GM19328 (cell line): Measurements from ENCODE around the gene CAVIN1.
"Not testable (repeated sequence)": the region's sequence is repeated elsewhere in the genome, so short reads cannot be mapped to it uniquely, and the experiment has no call there.

Experiments
- ATAC-seq: cut with Tn5 transposase; IDR thresholded peaks from one replicate; pipeline ENCODE4 v1.9.1; 2021; ENCODE audit warnings: mild to moderate bottlenecking, moderate library complexity; ENCODE audit not compliant: unreplicated experiment

CAVIN1 gene, protein sequence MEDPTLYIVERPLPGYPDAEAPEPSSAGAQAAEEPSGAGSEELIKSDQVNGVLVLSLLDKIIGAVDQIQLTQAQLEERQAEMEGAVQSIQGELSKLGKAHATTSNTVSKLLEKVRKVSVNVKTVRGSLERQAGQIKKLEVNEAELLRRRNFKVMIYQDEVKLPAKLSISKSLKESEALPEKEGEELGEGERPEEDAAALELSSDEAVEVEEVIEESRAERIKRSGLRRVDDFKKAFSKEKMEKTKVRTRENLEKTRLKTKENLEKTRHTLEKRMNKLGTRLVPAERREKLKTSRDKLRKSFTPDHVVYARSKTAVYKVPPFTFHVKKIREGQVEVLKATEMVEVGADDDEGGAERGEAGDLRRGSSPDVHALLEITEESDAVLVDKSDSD

GRCh38 chr17:42422958-42423712 lies at the start of gene CAVIN1:
TSS of gene CAVIN1 (minus strand) at chr17:42423256. CDS start at chr17:42423097, 159 bp downstream.
- ATAC-seq = no peak

GRCh38 chr17:42467889-42468288 lies 44.8 kb upstream of the CAVIN1 start:
- no peak for ATAC-seq

- ATAC-seq = no peak
Observed at GRCh38 chr17:42463976-42464400, 40.9 kb upstream of the CAVIN1 start.

- no peak for ATAC-seq
Observed at GRCh38 chr17:42460371-42460770, 37.3 kb upstream of the CAVIN1 start.

DNA sequence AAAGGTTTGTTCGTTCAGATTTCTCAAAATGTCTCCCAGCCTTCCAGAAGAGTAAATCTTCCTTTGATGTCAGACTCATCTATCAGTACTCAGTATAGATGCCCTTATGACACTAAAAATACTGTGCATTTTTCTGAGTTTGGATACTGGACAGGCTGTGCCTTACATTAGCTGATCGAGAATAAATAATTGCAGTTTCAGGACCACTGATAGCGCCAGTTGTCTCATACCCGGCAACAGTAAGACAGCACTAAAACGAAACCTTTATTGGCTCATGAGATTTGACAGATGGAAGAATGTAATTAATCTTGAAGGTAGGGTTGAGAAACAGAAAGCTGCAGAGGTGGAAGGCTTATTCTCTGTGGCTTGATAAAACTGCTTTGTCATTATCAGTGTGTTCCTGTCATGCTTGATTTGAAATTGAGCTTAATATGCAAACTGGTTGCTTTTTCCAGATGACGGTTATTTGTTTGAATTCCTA lies 36.8 kb upstream of the CAVIN1 start:
- ATAC-seq = no peak

DNA sequence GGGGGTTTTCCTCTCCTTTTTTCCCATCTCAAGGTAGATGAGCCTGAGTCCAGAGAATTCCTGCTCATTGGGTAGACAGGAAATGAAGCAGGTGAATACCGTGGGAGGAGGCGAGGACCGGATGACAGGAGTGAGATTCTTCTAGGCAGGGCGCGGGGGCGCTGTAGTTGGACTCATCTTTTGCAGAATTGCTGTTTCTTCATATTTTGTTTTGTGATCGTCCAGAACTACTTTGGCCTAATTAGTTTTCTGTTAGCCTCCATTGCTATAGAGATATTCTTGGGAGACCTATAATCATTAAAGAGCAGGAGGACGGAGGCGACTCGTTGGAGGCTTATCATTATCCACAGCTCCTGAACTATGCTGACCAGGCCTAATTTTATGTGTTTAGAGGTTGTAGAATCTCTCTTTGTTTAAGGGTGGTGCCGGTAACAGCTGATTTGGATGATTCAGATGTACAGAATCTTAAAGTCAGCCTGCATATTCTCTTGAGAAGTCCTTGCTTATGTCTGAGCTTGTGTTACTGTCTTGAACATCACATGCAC lies 36.3 kb upstream of the CAVIN1 start:
- no peak for ATAC-seq

DNA sequence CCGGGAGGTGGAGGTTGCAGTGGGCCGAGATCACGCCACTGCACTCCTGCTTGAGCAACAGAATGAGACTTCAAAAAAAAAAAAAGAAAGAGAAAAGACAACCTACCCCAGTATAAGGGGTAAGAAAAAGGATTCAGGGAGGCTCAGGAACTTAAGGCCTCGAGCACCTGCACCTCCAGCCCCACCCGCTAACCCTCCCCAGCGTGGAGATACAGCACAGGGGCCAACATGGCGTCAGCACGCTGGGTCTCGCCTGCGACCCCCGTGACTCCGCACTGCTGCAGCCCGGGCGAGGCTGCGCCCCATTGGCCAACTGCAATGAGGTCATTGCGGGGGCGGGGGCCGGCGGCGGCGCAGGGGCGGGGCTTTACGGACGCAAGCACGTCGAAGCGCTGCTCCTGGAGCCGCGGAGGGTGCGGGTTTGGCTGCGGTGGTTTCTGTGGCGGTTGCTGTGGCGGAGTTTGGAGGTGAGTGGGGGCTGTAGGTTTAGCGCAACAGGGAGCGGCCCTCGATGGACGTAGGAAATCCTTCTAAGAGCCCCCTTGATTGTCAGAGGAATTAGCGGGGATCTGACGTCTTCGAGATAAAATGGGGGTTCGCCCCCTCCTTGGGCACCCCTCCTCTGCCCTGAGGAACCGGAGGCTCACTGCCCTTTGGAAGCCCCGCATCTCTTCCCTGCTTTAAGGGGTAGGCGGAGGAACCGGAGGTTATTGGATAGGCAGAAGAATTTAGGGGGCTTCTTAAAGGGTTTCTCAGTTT lies 35.6 kb upstream of the CAVIN1 start, which contains the start of gene ATP6V0A1:
Gene ATP6V0A1, plus strand, starts transcription at position 382 of the 759 bp plus-strand sequence. CDS start 2,017 bp downstream, outside the sequence.
- ATAC-seq = peak; percentile 67

- no peak for ATAC-seq
Observed at GRCh38 chr17:42457107-42457792, 34.2 kb upstream of the CAVIN1 start.

DNA sequence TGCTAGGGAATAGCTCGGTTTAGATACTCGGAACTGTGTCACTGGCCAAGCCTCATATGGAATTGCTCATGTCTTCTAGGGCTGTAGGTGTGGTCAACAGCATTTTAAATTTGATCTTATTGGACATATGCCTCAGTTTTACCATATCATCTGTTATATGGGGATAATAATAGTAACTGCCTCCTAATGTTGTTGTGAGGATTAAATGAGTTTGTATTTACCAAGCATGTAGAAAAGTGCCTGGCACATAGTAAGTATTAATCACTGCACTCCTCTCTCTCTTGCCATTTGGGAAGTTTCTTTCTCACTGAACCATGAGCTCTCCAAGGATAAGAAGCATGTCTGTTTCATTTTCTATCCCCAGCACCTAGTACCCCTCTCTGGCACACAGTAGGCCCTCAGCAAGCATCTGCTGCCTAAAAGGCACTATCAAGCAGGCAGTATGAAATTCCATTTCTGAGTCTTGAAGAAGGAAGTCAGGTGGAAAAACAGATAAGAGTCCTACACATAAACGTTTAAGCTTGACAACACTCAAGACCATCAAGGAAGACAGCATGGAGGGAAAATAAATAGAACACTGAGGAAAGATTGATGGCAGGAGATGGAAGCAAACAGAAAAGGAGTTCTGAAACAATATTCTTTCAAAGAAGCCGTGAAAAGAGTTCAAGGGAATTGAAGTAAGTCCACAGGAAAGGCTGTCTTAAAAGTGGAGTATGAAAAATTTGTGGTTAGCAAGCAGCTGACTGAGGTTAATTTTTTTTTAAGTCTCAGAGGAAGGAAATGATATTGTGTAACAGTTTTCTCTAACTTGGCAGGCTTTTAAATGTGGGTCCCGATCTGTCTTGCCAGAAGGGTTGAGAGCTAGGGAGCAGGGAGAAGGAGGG lies 33.4 kb upstream of the CAVIN1 start:
- no peak for ATAC-seq

DNA sequence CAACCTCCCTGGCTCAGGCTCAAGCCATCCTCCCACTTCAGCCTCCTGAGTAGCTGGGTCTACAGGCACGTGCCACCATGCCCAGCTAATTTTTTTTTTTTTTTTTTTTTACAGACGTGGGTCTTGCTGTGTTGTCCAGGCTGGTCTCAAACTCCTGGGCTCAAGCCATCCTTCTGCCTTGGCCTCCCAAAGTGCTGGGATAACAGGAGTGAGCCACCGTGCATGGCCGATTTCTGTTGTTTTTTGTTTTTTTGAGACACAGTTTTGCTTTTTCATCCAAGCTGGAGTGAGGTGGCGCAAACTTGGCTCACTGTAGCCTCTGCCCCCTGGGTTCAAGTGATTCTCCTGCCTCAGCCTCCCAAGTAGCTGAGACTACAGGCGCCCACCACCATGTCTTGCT lies 31.9 kb upstream of the CAVIN1 start:
- ATAC-seq = not testable (repeated sequence)

DNA sequence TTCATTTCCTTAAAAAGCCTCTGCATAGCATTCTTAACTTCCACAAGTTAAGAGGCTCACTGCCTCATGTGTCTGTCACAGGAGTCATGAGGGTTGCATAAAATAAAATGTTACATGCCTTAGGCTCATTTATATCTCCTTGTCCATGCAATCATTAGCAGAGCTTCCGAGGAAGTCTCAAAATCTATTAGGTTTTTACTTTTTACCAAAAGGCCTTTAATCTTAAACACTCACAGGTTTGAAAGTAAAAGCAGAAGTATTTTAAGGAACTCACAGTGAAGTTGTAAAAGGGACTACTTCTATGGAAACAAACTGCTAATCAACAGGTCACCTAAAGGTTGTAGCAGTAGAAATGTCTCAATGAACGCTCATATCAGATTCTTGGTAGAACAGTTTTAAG lies 30.4 kb upstream of the CAVIN1 start:
- no peak for ATAC-seq

DNA sequence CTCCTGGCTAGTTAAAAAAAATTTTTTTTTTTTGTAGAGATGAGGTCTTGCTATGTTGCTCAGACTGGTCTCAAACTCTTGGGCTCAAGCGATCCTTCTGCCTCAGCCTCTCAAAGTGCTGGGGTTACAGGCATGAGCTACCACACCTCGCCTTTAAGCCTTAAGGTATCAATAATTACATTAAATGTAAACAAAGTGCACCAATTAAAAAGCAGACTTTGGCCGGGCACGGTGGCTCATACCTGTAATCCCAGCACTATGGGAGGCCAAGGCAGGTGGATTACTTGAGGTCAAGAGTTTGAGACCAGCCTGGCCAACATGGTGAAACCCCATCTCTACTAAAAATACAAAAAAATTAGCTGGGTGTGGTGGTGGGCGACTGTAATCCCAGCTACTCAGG lies 28.2 kb upstream of the CAVIN1 start:
- not testable (repeated sequence) for ATAC-seq

DNA sequence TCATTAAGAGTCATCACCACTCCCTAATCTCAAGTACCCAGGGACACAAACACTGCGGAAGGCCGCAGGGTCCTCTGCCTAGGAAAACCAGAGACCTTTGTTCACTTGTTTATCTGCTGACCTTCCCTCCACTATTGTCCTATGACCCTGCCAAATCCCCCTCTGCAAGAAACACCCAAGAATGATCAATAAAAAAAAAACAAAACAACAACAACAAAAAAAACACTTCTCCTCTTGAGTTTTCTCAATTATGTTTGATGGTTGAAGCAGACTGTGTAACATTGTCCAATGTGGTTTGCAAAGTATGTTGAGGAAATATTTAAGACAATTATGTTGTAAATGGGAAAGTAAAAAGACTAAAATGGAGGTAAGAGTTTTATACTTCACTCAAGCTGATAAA lies 26.8 kb upstream of the CAVIN1 start:
- not testable (repeated sequence) for ATAC-seq

DNA sequence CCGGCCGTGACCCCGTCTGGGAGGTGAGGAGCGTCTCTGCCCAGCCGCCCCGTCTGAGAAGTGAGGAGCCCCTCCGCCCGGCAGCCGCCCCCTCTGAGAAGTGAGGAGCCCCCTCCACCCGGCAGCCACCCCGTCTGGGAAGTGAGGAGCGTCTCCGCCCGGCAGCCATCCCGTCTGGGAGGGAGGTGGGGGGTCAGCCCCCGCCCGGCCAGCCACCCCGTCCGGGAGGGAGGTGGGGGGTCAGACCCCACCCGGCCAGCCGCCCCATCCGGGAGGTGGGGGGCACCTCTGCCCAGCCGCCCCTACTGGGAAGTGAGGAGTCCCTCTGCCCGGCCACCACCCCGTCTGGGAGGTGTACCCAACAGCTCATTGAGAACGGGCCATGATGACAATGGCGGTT lies 26.1 kb upstream of the CAVIN1 start:
- ATAC-seq = not testable (repeated sequence)

GRCh38 chr17:42442196-42442565 lies 19.1 kb upstream of the CAVIN1 start:
- no peak for ATAC-seq

DNA sequence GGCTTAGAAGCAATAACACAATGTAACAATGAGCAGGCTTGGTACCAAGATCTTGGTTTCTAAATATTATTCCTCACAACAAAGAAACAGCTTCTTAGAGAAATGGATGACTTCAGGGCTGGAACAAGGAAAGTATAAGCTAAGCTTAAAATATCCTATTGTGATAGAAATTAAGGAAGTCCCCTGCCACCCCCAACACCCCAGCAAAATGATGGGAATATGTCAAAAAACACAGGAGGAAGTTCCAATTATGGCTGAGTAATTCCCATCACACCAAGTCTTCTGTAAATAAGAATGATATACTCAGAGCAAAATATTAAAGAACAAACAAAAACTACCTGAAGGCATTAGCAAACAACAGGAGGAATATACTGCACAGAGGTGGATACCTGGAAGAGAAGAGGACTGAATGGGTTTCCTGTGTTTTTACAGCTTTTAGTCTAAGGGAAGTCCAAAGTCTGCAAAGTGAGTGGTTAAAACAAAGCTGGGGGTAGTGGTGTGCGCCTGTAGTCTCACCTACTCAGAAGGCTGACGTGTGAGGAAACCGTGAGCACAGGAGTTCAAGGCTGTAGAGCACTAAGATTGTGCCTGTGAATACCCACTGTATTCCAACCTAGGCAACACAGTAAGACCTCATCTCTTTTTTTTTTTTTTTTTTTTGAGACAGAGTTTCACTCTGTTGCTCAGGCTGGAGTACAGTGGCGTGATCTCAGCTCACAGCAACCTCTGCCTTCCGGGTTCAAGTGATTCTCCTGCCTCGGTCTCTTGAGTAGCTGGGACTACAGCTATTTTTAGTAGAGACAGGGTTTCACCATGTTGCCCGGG lies 18.5 kb upstream of the CAVIN1 start:
- no peak for ATAC-seq

DNA sequence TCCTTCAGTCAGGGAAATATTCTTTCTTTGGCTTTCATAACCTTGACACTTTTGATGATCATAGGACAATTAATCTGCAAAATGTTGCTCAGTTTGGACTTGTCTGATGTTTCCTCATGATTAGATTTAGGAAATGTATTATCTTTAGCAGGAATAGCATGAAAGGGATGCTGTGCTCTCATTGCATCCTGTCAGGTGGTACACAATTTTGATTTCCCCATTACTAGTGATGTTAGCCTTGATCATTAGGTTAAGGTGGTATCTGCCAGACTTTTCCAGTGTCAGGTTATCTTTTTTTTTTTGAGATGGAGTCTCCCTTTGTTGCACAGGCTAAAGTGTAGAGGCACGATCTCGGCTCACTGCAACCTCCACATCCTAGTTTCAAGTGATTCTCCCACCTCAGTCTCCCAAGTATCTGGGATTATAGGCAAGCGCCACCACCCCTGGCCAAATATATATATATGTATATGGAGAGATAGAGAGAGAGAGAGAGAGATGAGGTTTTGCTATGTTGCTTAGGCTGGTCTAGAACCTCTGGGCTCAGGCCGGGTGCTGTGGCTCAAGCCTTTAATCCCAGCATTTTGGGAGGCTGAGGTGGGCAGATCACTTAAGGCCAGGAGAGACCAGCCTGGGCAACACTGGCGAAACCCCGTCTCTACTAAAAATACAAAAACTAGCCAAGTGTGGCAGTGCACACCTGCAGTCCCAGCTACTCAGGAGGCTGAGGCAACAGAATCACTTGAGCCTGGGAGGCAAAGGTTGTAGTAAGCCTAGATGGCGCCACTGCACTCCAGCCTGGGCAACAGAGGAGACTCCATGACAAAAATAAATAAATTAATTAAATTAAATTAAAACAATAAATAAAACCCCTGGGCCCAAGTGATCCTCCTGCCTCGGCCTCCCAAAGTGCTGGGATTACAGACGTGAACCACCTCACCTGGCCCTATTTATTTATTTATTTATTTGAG lies 15.8 kb upstream of the CAVIN1 start:
- no peak for ATAC-seq
